GM12875 (cell line): ENCODE data around the gene ABCA13.

Experiments
- H3K4me3 ChIP-seq: one replicate; pipeline ENCODE4 v1.5.1; 2011; ENCODE audit warnings: low read depth, low read length, control low read depth
- TF ChIP-seq, protein P1 (sequence below): IDR thresholded peaks from 2 replicates; pipeline ENCODE4 v1.5.1; 2011; ENCODE audit warnings: low read depth, mild to moderate bottlenecking, control low read depth, inconsistent platforms, low read length, moderate library complexity, borderline replicate concordance; ENCODE audit not compliant: insufficient read depth

Gene ABCA13

DNA sequence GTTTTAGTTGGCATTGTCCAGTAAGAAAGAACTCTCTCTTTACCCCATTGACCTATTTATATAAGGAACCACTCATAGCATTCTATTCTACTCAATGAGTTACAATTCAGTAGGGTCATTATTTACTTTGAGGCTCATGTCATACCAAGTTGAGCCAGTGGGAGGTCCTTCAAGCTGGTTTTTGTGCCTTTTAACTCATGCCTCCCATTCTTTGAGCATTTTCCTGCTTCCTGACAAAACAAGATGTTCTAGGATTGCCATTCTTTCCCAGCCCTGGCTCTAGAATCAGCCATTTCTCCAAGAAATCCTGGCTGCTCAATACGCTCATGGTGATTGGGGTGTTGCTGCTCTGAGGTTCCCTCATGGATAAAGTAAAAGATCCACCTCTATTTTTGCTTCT is 250.1 kb downstream of the ABCA13 start:
- TF ChIP-seq, protein P1, sequence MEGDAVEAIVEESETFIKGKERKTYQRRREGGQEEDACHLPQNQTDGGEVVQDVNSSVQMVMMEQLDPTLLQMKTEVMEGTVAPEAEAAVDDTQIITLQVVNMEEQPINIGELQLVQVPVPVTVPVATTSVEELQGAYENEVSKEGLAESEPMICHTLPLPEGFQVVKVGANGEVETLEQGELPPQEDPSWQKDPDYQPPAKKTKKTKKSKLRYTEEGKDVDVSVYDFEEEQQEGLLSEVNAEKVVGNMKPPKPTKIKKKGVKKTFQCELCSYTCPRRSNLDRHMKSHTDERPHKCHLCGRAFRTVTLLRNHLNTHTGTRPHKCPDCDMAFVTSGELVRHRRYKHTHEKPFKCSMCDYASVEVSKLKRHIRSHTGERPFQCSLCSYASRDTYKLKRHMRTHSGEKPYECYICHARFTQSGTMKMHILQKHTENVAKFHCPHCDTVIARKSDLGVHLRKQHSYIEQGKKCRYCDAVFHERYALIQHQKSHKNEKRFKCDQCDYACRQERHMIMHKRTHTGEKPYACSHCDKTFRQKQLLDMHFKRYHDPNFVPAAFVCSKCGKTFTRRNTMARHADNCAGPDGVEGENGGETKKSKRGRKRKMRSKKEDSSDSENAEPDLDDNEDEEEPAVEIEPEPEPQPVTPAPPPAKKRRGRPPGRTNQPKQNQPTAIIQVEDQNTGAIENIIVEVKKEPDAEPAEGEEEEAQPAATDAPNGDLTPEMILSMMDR: no peak
- H3K4me3 ChIP-seq: no peak overlapping the region

DNA sequence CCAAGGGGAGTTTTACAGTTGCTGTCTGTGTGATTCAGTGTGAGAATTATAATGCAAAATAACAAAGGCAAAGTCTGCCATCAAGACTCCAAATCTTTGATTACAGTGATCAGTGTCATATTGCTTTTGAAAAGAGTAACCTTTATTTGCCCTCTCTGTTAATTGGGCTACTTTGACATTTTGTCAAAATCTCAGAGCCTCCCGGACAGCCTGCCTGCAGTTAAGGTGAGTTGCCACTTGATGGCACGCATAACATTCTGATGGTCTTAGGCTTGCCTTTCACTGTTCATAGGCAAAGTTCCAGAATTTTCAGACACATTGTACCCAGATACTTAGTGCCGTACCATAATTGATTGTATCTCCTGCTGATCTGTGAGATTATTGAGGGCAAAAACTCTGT is 253.5 kb downstream of the ABCA13 start:
- H3K4me3 ChIP-seq: no peak overlapping the region
- TF ChIP-seq, protein P1: peak; percentile 59; the same call in 1 of the 2 replicates

DNA sequence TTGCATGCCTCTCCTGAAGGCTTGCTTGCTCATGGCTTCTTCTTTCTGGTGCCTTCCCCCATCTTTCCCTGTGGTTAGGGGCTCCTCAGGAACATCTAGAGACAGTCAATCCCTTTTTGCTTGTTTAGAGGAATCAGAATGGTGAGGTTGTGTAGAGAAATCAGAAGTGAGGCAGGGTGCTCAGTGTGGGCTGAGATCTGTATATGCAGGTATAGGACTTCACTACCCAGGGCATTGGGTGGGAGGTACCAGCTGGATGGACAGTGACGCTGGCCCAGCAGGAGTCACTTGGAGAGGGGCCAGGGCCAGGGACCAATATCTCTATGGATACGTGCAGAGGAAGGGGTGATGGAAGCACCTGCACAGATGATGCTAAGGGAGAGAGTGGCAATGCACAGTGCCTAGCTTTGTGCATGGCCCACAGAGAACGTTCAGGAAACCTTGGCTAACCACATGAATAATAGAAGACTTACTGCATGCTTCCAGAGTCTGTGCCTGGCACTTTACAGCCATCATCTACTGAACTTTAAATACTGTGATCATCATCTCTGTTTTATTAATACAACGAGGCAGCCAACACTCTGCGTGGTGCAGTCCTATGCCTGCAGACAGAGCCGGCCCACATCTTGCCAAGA is 255.2 kb downstream of the ABCA13 start:
- TF ChIP-seq, protein P1: no peak
- no peak overlapping the region for H3K4me3 ChIP-seq

DNA sequence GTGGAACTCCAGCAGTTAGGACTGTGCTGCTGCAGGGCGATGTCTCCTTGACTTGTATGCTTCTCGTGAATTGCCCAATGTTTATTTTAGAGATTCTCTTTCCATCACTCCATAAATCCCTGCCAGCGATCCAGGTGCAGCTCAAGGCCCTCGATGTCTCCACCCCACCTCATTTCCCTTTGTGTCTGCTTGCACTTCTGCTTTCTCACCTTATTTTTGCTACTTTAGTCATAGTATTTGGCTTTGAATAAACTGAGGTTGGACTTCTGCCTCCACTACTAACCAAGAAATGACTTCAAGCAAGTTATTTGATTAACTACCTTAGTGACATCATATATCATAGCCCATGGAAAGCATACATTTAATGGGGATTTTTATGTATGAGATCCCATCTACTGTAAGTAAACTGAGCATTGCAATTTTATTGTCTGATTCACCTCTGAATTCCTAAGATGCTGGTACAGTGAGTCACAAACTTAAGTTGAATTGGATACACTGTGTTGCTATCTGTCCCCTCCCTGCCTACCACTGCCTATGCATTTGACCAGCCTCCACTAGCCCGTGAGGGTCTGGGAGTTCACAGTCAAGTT is 255.8 kb downstream of the ABCA13 start:
- TF ChIP-seq, protein P1: no peak

DNA sequence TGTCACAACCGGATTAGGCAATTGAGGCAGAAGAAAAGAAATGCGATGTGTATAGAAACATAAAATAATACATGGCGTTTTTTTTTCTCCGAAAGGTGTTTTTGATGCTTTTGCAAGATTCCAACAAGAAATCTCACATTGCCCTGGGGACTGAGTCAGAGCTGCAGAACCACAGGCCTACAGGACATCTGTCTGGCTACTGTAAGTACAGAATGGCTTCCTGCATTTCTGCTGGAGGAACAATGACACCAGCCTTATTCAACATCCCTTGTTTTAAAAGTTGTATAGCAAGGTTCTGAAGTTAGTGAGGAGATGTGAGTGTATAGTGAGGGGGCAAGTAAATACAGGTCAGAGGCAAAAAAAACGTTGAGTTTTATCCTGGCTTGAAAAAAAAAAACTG is 256.4 kb downstream of the ABCA13 start:
- TF ChIP-seq, protein P1: no peak
- H3K4me3 ChIP-seq: no peak overlapping the region

More for the DNA sequence above, 255.8 kb downstream of the ABCA13 start:
- H3K4me3 ChIP-seq: no peak overlapping the region

DNA sequence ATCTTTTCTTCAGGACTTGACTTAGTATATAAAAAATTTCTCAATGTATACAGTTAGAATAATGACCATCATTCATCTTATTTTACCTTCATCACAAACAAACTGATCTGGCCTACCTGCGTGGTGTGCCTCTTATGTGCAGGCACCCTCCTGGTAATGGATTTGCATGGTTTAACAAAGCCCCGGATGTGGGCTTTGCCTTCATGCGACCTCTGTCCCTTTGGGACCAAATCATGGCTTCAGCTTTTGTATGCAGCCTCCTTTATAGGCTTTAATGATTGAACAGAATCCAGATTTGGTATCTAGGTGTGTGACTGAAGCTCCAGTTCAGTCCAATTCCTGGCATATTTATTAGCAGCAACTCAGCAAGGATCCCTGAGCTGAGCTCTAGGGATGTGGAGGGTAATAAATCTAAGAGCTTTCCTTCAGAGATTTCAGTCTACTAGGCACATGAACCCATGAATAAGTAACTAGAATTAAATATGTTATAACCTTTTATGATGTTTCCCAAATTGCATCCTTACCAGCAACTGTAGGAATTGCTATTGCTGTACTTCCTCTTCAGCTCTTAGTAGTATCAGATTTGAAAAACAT is 256.9 kb downstream of the ABCA13 start:
- no peak overlapping the region for H3K4me3 ChIP-seq
- TF ChIP-seq, protein P1: no peak

DNA sequence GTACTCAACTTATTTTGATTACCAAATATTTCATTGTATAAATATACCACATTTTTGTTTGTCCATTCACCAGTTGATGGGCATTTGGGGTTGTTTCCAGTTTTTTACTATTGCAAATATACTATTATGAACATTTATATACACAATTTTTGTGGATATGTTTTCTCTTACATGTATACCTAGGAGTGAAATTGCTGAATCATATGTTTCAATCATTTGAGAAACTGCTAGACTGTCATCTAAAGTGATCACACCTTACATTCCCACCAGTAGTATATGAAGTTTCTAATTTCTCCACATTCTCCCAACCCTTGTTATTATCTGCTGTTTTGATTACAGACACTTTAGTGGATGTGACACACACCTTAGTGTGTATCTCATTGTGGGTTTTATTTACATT is 257.9 kb downstream of the ABCA13 start:
- no peak overlapping the region for H3K4me3 ChIP-seq
- TF ChIP-seq, protein P1: no peak
